DND-41 (cell line): ENCODE results near the gene KCNB1.

ENCODE experiments used
- EZH2 ChIP-seq: IDR thresholded peaks from 3 replicates; pipeline ENCODE4 v1.6.1; 2012; ENCODE audit warnings: borderline replicate concordance, low read depth, mild to moderate bottlenecking, moderate library complexity, low read length, inconsistent platforms; ENCODE audit not compliant: severe bottlenecking
- TF ChIP-seq, protein P1 (sequence below): IDR thresholded peaks from 2 replicates; pipeline ENCODE4 v1.5.1; 2012; ENCODE audit warnings: borderline replicate concordance, low read length, moderate library complexity, mild to moderate bottlenecking; ENCODE audit not compliant: poor library complexity, severe bottlenecking; ENCODE audit errors: extremely low read depth

DNA sequence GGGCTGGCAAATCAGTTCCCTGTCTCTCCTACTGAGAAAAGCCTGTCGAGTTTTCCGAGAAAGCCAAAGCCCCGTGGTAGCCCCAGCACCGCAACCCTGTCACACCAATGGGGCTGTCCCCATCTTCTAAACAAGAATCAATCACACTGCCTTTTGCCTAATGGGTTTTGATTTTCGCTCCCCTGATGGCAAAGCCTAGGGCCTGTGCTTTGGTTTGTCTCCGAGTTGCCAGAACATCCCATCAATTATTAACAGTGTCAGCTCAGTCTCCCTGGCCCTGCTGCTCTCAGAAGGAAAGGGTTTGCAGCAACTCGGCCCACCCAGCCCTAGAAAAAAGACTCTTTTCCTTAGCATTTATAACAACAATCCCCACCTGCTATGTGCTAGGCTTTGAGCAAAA, 4.2 kb downstream of the KCNB1 start:
- TF ChIP-seq EZH2 = no peak
- TF ChIP-seq, protein P1, sequence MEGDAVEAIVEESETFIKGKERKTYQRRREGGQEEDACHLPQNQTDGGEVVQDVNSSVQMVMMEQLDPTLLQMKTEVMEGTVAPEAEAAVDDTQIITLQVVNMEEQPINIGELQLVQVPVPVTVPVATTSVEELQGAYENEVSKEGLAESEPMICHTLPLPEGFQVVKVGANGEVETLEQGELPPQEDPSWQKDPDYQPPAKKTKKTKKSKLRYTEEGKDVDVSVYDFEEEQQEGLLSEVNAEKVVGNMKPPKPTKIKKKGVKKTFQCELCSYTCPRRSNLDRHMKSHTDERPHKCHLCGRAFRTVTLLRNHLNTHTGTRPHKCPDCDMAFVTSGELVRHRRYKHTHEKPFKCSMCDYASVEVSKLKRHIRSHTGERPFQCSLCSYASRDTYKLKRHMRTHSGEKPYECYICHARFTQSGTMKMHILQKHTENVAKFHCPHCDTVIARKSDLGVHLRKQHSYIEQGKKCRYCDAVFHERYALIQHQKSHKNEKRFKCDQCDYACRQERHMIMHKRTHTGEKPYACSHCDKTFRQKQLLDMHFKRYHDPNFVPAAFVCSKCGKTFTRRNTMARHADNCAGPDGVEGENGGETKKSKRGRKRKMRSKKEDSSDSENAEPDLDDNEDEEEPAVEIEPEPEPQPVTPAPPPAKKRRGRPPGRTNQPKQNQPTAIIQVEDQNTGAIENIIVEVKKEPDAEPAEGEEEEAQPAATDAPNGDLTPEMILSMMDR = no peak
